HEK293T (cell line): ENCODE results near the gene PRPSAP1.

ENCODE experiments used
- CTCF ChIA-PET: fragments of 350-600 bp; formaldehyde crosslinking; extraction: SDS; loops from one replicate; lab custom pipeline; 2021; ENCODE audit warnings: antibody characterized with exemption, inconsistent platforms; lab: Yijun Ruan, JAX
- POLR2A ChIA-PET: fragments of 350-600 bp; formaldehyde crosslinking; extraction: SDS; loops from one replicate; lab custom pipeline; 2020; ENCODE audit warnings: antibody characterized with exemption, inconsistent platforms; lab: Yijun Ruan, JAX
- DNase-seq: peaks from one replicate; pipeline ENCODE4 v3.0.0; 2012; ENCODE audit warnings: mixed read lengths; ENCODE audit errors: extremely low spot score
- ARNT ChIP-seq: fragments of 450-650 bp; IDR thresholded peaks from 2 replicates; pipeline ENCODE4 v1.6.1; 2017; ENCODE audit warnings: mild to moderate bottlenecking
- BHLHE40 ChIP-seq: fragments of 450-650 bp; IDR thresholded peaks from 2 replicates; pipeline ENCODE4 v1.6.1; 2016; ENCODE audit warnings: mild to moderate bottlenecking, moderate library complexity, borderline replicate concordance
- CTBP1 ChIP-seq: fragments of 450-650 bp; IDR thresholded peaks from 2 replicates; pipeline ENCODE4 v1.6.1; 2016; ENCODE audit warnings: borderline replicate concordance
- ELF4 ChIP-seq: fragments of 450-650 bp; IDR thresholded peaks from 2 replicates; pipeline ENCODE4 v1.6.1; 2017; ENCODE audit warnings: antibody characterized with exemption
- FOXA1 ChIP-seq: fragments of 450-650 bp; IDR thresholded peaks from 2 replicates; pipeline ENCODE4 v1.6.1; 2016; ENCODE audit warnings: mild to moderate bottlenecking
- FOXK2 ChIP-seq: fragments of 450-650 bp; IDR thresholded peaks from 2 replicates; pipeline ENCODE4 v1.6.1; 2016; ENCODE audit warnings: mild to moderate bottlenecking
- FOXM1 ChIP-seq: fragments of 450-650 bp; IDR thresholded peaks from 2 replicates; pipeline ENCODE4 v1.6.1; 2017; ENCODE audit warnings: mild to moderate bottlenecking, borderline replicate concordance
- HDGF ChIP-seq: fragments of 450-650 bp; IDR thresholded peaks from 2 replicates; pipeline ENCODE4 v1.6.1; 2017; ENCODE audit warnings: antibody characterized with exemption, borderline replicate concordance
- L3MBTL2 ChIP-seq: fragments of 450-650 bp; conservative IDR thresholded peaks from 2 replicates; pipeline ENCODE4 v1.6.1; 2016; ENCODE audit warnings: mild to moderate bottlenecking
- LEF1 ChIP-seq: fragments of 450-650 bp; IDR thresholded peaks from 2 replicates; pipeline ENCODE4 v1.6.1; 2017; ENCODE audit warnings: mild to moderate bottlenecking, borderline replicate concordance
- NFRKB ChIP-seq: fragments of 450-650 bp; IDR thresholded peaks from 2 replicates; pipeline ENCODE4 v1.6.1; 2016; ENCODE audit warnings: mild to moderate bottlenecking, moderate library complexity
- PKNOX1 ChIP-seq: fragments of 450-650 bp; IDR thresholded peaks from 2 replicates; pipeline ENCODE4 v1.6.1; 2016
- SP1 ChIP-seq: fragments of 450-650 bp; IDR thresholded peaks from 2 replicates; pipeline ENCODE4 v1.6.1; 2017
- SUZ12 ChIP-seq: fragments of 450-650 bp; IDR thresholded peaks from 2 replicates; pipeline ENCODE4 v1.6.1; 2016; ENCODE audit warnings: mild to moderate bottlenecking
- TARDBP ChIP-seq: fragments of 450-650 bp; IDR thresholded peaks from 2 replicates; pipeline ENCODE4 v1.6.1; 2016
- ZNF384 ChIP-seq: fragments of 450-650 bp; IDR thresholded peaks from 2 replicates; pipeline ENCODE4 v1.6.1; 2016

PRPSAP1 gene

GRCh38 chr17:76388966-76389888 is 35.5 kb upstream of the PRPSAP1 start:
- POLR2A ChIA-PET = interaction anchor here (1.2 kb wide), 1 partner anchor 35 kb away, joined by 4 read pairs; the partner anchor contains the start of gene PRPSAP1
- CTCF ChIA-PET = no interaction called here
- no peak for DNase-seq
- TF ChIP-seq ELF4 (no peak), L3MBTL2 (no peak), CTBP1 (no peak), SP1 (no peak), NFRKB (no peak), BHLHE40 (no peak), HDGF (no peak), TARDBP (no peak), SUZ12 (no peak), ARNT (no peak), FOXM1 (no peak), FOXK2 (no peak), LEF1 (no peak), ZNF384 (no peak), PKNOX1 (no peak), FOXA1 (no peak)

GRCh38 chr17:76386966-76387765 is 33.5 kb upstream of the PRPSAP1 start:
- CTCF ChIA-PET = interaction anchor here (1.1 to 4.0 kb wide), 3 partner anchors 11 to 136 kb away, joined by 3 to 26 read pairs (median 13); no protein-coding TSS in a partner anchor
- TF ChIP-seq ZNF384 (no peak), FOXK2 (no peak), FOXA1 (no peak), BHLHE40 (no peak), ELF4 (no peak), NFRKB (no peak), TARDBP (no peak), HDGF (no peak), SUZ12 (no peak), CTBP1 (no peak), FOXM1 (no peak), PKNOX1 (no peak), ARNT (no peak), L3MBTL2 (no peak), LEF1 (no peak)
- DNase-seq = no peak
- POLR2A ChIA-PET = interaction anchor here (7.5 kb wide), 1 partner anchor 34 kb away, joined by 58 read pairs; the partner anchor contains the start of gene PRPSAP1

- ChIA-PET POLR2A (interaction anchor here (7.5 kb wide), 1 partner anchor 33 kb away, joined by 58 read pairs; the partner anchor contains the start of gene PRPSAP1), CTCF (interaction anchor here (0.8 to 4.0 kb wide), 12 partner anchors 10 to 137 kb away, joined by 3 to 26 read pairs (median 5); partner anchors contain the start of gene PRPSAP1)
- peak; percentile 89 for DNase-seq
- TF ChIP-seq CTBP1 (0 out of 2 replicates have a peak, but pooled peaks have one; percentile 50), L3MBTL2 (peak; percentile 98), SUZ12 (no peak), HDGF (peak; percentile 56; the same call in 1 of the 2 replicates), FOXA1 (no peak), ELF4 (no peak), PKNOX1 (no peak), BHLHE40 (no peak), TARDBP (no peak), FOXM1 (0 out of 2 replicates have a peak, but pooled peaks have one; percentile 2)
These were observed 32.4 kb upstream of the PRPSAP1 start for GRCh38 chr17:76385892-76386786.

- POLR2A ChIA-PET = interaction anchor here (0.8 to 7.5 kb wide), 5 partner anchors 8 to 172 kb away, joined by 3 to 58 read pairs (median 3); partner anchors contain the start of gene PRPSAP1
- no peak for TF ChIP-seq ZNF384
- TF ChIP-seq CTBP1 = no peak
- no peak for TF ChIP-seq HDGF
- no peak for TF ChIP-seq FOXA1
- TF ChIP-seq SP1 = no peak
- TF ChIP-seq ELF4 = no peak
- no peak for TF ChIP-seq SUZ12
- TF ChIP-seq LEF1 = no peak
- TF ChIP-seq BHLHE40 = no peak
- TF ChIP-seq L3MBTL2 = no peak
- TF ChIP-seq ARNT = no peak
- no peak for TF ChIP-seq TARDBP
- no peak for DNase-seq
- CTCF ChIA-PET = interaction anchor here (0.6 to 4.0 kb wide), 20 partner anchors 9 to 127 kb away, joined by 3 to 26 read pairs (median 4); partner anchors contain the start of gene PRPSAP1
These were observed 31.5 kb upstream of the PRPSAP1 start for GRCh38 chr17:76384987-76385891.
